Dermis microvascular lymphatic vessel endothelial cell (primary cell): ENCODE results near the gene SNX27. TPM values are rescaled to one million over a fixed set of nuclear protein-coding genes. Genes with fewer than 3 reads are reported as not detected.
"Not testable (repeated sequence)": the region's sequence is repeated elsewhere in the genome, so short reads cannot be mapped to it uniquely, and the experiment has no call there.

Experiments used
- DNase-seq, 2 donors: peaks; one replicate each; pipeline versions ENCODE4 v3.0.0 to v3.0.0-alpha.2; 2010; ENCODE audit warnings: low read depth in 2 of 2
- total RNA-seq: library from RNA; depleted of rRNA; stranded (reverse); fragments of >200 nt; gene quantifications from 2 replicates; pipeline ENCODE4 v1.2.1, GENCODE V29; 2014

Gene SNX27
- total RNA-seq, 1 donor from 2014 or later: 12.6 TPM

DNA sequence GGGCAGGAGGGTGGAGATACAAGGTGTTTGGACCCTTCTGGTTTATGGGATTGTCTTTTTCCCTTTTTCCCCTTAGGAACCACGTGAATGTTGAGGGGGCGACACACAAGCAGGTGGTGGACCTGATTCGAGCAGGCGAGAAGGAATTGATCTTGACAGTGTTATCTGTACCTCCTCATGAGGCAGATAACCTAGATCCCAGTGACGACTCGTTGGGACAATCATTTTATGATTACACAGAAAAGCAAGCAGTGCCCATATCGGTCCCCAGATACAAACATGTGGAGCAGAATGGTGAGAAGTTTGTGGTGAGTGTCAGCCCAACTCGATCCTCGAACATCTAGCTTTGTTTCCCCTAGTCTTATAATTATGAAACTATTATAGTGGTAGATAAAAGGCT is 27.0 kb downstream of the SNX27 start:
- no peak for DNase-seq

DNA sequence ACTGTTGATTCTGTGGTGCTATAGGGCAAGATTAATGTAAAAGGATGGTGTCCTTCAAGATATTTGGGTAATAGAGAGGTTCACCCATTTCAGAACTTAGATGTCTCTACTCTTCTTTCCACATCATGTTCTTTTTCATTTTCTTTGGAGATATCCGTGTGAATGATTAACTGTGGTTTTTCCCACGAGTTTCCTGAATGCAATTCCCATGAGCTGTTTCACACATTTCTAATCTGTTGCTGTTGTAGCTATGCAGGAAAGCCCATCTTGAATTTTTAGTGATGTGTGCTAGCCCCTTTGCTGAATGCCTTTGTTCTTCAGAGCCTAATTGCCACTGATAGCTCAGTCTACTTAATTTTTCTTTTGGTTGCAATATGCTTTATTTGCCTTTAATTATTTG is 27.6 kb downstream of the SNX27 start:
- DNase-seq: peak in 1 of 2 donors; percentile 60

DNA sequence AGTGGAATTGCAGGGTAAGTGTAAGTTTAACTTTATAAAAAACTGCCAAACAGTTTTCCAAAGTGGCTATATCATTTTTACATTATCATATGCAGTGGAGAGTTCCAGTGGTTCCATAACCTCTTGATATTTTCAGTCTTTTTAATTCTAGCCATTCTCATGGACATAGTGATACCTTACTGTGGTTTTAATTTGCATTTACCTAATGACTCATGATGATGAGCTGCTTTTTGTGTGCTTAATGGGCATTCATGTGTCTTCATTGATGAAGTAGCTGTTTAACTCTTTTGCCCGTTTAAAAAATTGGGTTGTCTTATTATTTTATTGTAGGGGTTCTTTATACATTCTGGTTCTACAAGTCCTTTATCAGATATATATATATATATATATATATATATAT is 29.4 kb downstream of the SNX27 start:
- no peak for DNase-seq

DNA sequence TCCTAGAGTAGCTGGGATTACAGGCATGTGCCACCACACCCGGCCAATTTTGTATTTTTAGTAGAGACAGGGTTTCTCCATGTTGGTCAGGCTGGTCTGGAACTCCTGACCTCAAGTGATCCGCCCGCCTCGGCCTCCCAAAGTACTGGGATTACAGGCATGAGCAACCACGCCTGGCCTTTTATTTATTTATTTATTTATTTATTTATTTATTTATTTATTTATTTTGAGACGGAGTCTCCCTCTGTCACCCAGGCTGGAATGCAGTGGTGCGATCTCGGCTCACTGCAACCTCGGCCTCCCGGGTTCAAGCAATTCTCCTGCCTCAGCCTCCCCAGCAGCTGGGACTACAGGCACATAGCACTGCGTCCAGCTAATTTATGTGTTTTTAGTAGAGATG is 31.2 kb downstream of the SNX27 start:
- not testable (repeated sequence) for DNase-seq

DNA sequence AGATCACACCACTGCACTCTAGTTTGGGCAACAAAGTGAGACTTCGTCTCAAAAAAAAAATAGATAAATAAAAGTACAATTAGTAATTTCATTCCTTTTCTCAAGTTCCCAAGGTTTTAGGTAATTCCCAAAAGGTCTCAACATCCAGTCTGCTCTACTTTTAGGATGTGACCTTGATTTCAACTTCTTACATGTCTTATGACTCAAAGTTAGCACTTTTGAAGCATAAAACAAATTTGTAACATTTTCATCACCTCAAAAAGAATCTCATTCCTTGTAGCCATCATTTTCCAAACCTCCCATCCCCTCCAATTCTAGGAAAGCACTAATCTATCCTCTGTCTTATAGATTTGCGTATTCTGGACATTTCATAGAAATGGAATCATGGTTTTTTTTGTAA is 32.2 kb downstream of the SNX27 start:
- no peak for DNase-seq

DNA sequence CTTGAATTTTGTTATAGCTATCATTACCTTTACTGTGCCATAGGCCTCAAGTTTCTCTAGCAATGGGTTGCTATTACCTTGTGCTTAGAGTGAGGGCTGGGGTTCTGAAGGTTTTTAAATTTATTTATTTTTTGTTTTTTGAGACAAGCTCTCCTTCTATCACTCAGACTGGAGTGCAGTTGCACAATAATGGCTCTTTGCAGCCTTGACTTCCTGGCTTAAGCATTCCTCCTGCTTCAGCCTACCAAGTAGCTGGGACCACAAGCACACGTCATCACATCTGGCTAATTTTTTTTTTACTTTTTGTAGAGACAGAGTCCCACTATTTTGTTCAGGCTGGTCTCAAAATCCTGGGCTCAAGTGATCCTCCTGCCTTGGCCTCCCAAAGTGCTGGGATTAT is 41.5 kb downstream of the SNX27 start:
- no peak for DNase-seq

DNA sequence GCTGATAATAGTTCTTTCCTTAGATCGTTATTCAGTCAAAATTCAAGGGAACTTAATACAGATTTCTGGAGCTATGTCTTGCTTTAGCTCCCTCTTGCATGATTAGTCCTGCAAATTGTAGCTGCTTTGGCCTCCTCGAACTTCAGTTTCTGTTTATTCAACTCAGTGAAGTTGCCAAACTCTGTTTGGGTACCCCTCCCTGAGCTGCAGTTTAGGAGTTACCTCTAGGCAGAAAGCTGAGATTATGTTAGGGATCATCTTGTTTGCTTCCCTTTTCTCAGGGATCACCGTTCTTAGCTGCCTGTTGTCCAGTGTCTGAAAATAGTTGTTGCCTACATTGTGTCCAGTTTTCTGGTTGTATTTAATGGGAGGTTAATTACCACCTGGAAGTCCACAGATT is 43.5 kb downstream of the SNX27 start:
- no peak for DNase-seq

DNA sequence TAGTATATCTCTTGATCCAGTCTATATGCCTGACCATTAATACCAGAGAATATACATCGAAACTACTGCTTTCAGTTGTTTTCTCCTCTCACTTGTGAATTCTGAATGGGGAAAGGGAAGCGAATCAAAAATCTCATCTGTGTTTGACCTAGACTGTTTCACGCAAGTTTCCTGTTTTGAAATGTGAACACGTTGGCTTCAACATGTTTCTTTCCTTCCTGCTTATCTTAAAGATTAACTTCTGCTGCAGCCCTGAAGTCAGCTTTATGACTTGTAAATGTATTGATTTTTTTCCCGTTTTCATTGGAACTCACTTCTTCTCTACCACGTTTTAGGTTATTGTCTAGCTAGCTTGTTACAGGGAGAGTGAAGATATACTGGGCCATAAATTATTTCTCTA is 49.9 kb downstream of the SNX27 start:
- DNase-seq: peak in 1 of 2 donors; percentile 49

DNA sequence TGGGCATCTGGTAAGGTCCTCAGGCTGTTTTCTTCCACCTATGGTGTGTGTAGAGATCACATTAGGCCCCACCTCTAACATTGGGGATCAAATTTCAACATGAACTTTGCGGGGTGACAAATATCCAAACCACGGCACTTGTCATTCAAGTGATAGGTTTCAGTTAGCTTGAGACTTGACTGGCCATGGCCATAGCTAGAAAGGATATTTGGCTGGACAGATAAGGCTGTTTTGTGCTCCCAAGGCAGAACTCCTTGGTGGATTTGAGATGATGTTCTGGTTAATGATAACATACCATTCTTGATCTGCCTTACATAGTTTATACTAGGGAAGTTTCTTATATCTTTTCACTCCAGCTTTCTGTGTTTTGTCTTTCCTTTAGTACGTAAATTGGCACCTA is 56.2 kb downstream of the SNX27 start:
- no peak for DNase-seq

DNA sequence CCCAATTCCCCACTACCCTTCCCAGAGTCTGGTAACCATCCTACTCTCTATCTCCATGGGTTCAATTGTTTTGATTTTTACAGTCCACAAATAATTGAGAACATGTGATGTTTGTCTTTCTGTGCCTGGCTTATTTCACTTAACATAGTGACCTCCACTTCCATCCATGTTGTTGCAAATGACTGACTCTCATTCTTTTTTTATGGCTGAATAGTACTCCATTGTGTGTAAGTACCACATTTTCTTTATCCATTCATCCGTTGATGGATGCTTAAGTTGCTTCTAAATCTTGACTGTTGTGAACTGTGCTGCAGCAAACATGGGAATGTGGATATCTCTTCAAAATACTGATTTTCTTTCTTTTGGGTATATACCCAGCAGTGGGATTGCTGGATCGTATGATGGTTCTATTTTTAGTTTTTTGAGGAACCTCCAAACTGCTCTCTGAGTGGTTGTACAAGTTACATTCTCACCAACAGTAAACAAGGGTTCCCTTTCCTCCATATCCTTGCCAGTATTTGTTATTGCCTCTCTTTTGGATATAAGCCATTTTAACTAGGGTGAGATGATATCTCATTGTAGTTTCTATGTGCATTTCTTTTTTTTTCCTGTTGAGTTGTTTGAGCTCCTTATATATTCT is 58.3 kb downstream of the SNX27 start:
- not testable (repeated sequence) for DNase-seq

DNA sequence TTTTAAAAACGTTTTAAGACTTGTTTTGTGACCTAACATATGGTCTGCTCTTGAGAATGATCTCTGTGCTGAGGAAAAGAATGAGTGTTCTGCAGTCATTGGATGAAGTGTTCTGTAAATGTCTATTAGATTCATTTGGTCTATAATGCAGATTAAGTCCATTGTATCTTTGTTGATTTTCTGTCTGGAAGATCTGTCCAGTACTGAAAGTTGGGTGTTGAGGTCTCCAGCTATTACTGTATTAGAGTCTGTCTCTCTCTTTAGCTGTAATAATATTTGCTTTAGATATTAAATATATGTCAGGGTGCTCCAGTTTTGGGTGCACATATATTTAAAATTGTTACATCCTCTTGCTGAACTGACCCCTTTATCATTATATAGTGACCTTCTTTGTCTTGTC is 61.6 kb downstream of the SNX27 start:
- no peak for DNase-seq

DNA sequence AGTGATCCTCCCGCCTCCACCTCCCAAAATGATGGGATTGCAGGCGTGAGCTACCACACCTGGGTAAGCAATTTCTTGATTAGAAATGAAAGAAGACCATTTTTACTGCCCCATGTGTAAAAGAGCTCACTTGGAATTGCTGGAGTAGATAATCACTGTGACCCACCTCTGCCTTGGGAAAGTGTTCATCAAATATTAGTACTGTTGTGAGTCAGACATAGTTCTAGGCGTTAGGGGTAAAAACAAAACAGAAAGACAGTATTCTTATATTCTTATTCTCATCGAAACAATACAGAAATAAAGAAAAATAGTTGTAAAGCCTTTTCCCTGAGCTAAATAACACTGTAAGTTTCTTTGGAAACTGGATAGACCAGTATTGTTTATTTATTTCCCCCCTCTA is 68.5 kb downstream of the SNX27 start:
- DNase-seq: peak in 1 of 2 donors; percentile 23

DNA sequence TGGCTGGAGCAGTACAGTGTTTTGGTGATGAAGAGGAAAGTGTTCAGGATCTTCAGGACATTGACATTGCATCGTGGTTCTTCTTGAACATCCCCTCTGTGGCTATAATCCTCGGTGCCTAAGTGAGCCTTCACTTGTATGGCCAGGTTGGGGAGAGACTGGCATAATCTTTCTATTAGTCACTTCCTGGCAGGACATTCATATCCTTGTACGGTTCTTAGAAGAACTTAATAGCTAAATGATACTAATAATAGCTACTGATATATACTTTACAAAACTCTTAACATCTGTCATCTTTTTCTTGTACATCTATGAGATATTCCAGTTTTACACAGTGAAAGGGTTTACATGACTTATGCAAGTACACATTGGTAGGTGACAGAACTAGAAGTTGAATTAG is 69.0 kb downstream of the SNX27 start:
- DNase-seq: peak in 1 of 2 donors; percentile 84

DNA sequence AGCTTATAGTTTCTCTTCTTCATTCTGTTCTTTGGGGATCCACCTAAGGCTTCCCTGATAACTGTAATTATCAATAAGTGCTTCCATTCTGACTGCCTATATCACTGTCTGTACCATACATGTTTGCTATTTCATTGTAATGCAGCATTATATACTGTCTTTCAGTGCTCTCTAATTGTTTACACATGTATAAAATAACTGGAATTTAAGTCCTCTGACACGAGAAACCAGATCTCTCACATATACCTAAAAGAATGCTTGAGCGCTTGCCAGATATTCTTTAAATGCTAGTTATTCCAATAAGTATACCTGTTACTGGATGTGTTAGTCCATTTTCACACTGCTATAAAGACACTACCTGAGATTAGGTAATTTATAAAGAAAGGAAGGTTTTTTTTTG is 70.1 kb downstream of the SNX27 start:
- DNase-seq: no peak

DNA sequence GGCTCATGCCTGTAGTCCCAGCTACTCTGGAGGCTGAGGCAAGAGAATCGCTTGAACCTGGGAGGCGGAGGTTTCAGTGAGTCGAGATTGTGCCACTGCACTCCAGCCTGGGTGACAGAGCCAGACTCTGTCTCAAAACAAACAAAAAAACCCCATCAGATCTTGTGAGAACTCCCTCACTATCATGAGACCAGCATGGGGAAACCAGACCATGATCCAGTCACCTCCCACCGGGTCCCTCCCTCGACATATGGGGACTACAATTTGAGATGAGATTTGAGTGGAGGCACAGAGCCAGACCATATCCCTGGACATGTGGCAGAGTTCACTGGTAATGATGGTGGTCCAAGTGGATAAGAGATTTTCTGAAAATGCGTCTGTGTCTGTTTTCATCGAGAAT is 71.1 kb downstream of the SNX27 start:
- DNase-seq: not testable (repeated sequence)

DNA sequence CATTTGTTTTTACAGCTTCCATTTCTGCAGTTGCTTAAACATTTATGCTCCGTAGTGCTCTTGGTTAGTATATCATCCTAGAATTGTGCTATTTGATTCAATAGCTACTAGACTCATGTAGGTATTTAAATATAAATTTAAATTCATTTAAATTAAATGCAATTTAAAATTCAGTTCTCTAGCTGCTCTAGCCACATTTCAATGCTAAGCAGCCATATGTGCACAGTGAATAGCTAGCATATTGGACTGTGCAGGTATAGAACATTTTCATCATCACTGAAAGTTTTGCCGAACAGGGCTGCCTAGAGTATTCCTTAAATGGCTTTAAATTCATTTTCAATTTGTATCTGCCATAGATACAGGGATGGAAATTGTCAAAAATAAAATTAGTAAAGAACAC is 72.3 kb downstream of the SNX27 start:
- DNase-seq: no peak

DNA sequence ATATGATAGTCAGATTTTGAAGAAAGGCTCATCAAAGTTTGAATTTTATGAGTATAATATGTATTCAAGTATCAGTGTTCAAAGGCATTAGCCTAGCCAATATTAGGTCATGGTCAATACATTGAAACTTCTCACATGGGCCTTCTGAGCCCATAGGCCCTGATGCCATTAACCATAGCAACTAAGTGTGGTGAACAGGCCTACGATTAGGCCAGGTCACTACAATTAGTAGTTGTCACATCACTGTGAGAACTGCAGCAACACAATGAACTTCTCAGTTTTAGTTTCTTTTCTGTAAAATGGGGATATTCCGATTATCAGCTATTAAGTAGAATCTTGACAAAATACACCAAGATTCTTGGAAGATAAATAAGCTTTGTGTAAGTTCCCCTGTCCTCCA is 74.7 kb downstream of the SNX27 start:
- no peak for DNase-seq

DNA sequence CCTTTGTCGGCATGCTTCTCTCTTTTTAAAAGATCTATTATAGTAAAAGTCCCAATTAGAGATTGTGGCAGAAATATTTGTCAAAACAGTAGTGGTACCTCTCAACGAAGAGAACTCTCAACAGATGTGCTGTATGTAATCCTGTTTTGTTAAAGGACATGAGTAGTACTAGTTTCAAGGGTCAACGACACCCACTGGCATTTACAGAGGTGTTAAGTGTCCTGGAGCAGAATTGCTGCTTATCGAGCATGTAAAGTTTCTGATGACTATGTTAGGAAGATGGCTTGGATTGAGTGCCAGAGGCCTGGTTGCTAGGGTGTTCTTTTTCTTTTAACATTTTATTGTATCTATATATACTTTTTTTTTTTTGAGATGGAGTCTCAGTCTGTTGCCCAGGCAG is 77.6 kb downstream of the SNX27 start:
- DNase-seq: no peak

DNA sequence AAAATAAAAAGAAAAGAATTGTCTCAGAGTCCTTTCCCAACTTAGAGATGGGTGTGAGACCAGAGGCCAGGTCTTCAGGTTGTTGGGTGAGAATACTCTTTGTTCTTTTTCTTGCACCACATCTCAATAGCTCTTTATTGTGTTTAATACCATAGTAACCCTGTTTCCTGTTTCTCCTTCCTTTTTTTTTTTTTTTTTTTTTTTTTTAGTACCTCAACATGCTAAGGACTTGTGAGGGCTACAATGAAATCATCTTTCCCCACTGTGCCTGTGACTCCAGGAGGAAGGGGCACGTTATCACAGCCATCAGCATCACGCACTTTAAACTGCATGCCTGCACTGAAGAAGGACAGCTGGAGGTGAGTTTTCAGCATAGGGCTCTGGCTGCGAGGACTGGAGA is 80.4 kb downstream of the SNX27 start:
- peak in 1 of 2 donors; percentile 17 for DNase-seq

DNA sequence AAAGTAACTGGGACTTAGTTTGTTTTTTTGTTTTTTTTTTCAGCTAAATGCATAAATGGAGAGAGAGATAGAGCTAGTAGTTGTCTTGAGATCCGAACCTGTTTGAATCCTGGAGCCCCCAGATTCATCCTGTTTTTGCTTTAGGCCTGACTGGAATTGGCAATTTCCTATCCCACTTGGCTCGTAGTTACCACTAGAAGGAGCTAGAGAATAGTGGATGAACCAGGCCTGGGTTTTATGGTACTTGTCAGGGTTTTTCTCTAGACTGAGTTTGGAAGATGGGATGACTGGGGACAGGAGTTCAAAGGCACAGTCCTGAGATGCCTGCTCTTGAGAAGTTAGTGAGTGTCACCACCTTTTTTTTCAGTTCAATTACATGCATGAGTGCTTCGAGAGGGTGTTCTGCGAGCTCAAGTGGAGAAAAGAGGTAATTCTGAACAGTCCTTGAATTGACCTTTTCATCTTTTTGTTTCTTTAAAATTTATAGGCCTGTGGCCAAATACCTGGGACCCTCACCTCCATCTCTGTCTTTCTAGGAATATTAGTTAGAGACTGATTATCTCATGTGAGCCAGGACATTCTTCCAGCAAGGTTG is 81.3 kb downstream of the SNX27 start:
- DNase-seq: peak; percentile 46 to 65

DNA sequence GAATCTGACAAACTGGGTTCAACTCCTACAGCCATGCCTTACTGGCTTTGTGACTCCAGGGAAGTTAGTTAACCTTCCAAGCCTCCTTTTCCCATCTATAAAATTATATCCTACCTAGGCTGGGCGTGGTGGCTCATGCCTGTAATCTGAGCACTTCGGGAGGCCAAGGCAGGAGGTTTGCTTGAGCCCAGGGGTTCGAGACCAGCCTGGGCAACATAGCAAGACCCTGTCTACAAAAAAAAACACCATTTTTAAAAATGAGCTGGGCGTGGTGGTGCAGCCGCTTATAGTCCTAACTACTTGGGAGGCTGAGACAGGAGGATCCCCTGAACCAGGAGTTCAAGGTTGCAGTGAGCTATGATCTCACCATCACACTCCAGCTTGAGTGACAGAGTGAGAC is 89.7 kb downstream of the SNX27 start:
- no peak for DNase-seq

DNA sequence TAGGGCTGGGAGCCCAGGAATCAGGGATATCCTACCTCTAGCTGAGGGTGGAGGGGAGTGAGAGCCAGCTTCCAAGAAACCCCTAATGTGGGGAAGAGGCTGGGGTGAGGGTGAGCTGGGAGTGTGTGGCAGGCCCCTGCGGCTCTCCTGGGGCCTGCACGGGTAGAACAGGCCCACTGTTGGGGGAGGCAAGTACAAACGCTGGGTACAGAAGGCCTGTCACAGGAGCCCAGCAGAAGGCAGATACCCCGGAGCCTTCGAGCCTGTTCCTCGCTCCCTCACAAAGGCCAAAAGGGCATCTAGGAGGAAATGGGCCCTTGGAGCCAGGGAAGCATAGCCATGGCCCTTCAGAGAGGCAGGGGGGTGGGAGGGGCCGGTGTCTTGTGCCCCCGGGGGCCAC is 91.1 kb downstream of the SNX27 start:
- no peak for DNase-seq

DNA sequence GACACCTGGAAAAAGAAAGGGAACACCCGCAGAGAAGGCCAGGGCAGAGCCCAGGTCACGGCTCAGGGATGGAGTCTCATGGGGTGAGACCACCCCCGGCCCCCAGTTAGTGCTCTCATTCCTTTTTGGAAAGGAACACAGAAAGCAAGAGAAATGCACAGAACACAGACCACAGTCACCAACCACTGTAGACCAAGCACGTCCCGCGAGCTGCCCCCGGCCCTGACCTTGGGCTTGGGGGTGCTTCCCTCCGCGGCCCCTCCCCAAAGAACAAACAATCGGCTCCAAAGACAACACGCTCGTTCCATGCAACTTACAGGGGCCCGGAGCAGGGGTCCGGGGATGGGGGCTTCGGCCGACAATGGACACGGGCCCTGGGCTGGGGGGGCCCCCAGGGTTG is 92.0 kb downstream of the SNX27 start:
- no peak for DNase-seq

DNA sequence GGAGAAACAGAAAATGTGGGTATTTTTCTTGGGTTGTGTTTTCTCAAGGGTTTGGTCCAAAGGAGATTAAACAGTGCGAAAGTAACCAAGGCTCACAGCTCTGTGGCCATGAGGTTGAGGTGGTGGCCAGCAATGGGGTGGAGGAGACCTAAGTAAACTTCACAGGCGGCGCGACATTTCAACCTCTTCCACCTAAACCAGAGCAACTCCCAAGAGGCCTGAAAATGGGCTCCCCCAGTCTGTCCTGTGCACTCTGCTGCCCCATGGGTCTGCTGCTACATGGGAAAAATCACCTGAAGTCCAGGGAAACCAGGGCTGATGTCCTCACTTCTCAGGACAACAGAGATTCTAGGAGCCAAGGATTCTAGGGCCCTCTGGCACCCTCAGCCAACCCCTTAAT is 92.4 kb downstream of the SNX27 start:
- no peak for DNase-seq
